Caco-2 (cell line): Measurements from ENCODE around the gene CTAG1A. TPM values are rescaled to one million over a fixed set of nuclear protein-coding genes. Genes with fewer than 3 reads are reported as not detected.
"Not testable (repeated sequence)": the region's sequence is repeated elsewhere in the genome, so short reads cannot be mapped to it uniquely, and the experiment has no call there.

ENCODE experiments used
- BruUV-seq: library from RNA; stranded (reverse); fragments of 400-500 nt; replicated peaks from 2 replicates; lab custom pipeline; 2021; lab: Mats Ljungman, UMichigan
- CTCF ChIA-PET: fragments of 300-600 bp; sonication (Branson Sonifier 250); formaldehyde crosslinking; loops from one replicate; lab custom pipeline; 2022; ENCODE audit warnings: antibody characterized with exemption; lab: Charles Lee
- POLR2A ChIA-PET: fragments of 300-600 bp; sonication (Branson Sonifier 250); formaldehyde crosslinking; loops from one replicate; lab custom pipeline; 2022; ENCODE audit warnings: antibody characterized with exemption; lab: Charles Lee
- DNase-seq, 2 experiments: peaks; one replicate each; pipeline versions ENCODE4 v3.0.0 to v3.0.0-alpha.2; 2020 to 2022
- H3K27me3 ChIP-seq: replicated peaks from 2 replicates; pipeline ENCODE4 v1.6.0; 2011; ENCODE audit warnings: low read length; ENCODE audit not compliant: control insufficient read depth, insufficient read depth
- H3K36me3 ChIP-seq: 2 replicates; pipeline ENCODE4 v1.5.1; 2011; ENCODE audit warnings: low read length; ENCODE audit not compliant: control insufficient read depth, insufficient read depth
- H3K4me1 ChIP-seq: fragments of 250-450 bp; sonication (Bioruptor Pico); 2 replicates; pipeline ENCODE4 v1.5.1; 2020; ENCODE audit warnings: mild to moderate bottlenecking
- H3K4me3 ChIP-seq: 2 replicates; pipeline ENCODE4 v1.5.1; 2011; ENCODE audit warnings: low read depth, mild to moderate bottlenecking, control low read depth, low read length
- H3K9me3 ChIP-seq: fragments of 250-450 bp; sonication (Bioruptor Pico); 2 replicates; pipeline ENCODE4 v1.5.1; 2020; ENCODE audit warnings: mild to moderate bottlenecking, moderate library complexity
- H3K27ac Mint-ChIP-seq: one replicate; pipeline ENCODE4 v1.8.0; 2022; ENCODE audit warnings: mixed read lengths; ENCODE audit not compliant: unreplicated experiment
- H3K27me3 Mint-ChIP-seq: one replicate; pipeline ENCODE4 v1.8.0; 2022; ENCODE audit warnings: mixed read lengths; ENCODE audit not compliant: insufficient read depth, unreplicated experiment
- H3K36me3 Mint-ChIP-seq: one replicate; pipeline ENCODE4 v1.8.0; 2022; ENCODE audit warnings: mild to moderate bottlenecking, mixed read lengths; ENCODE audit not compliant: insufficient read depth, unreplicated experiment
- H3K4me1 Mint-ChIP-seq: one replicate; pipeline ENCODE4 v1.8.0; 2022; ENCODE audit warnings: low read depth, mixed read lengths; ENCODE audit not compliant: unreplicated experiment
- H3K4me3 Mint-ChIP-seq: one replicate; pipeline ENCODE4 v1.8.0; 2022; ENCODE audit warnings: mild to moderate bottlenecking, moderate library complexity, mixed read lengths; ENCODE audit not compliant: unreplicated experiment
- H3K9me3 Mint-ChIP-seq: one replicate; pipeline ENCODE4 v1.8.0; 2022; ENCODE audit warnings: mixed read lengths; ENCODE audit not compliant: unreplicated experiment
- intact Hi-C: fragments of 100-400 bp; cut with micrococcal nuclease; formaldehyde crosslinking; loops from one replicate; pipeline ENCODE4 v1.10.0; 2022; ENCODE audit not compliant: unreplicated experiment
- total RNA-seq: library from RNA; stranded (reverse); gene quantifications from 2 replicates; pipeline ENCODE4 v1.2.3, GENCODE V29; 2022
- TF ChIP-seq, protein P1 (sequence below), 2 experiments: fragments of 200-600 bp in 1 of 2; IDR thresholded peaks; 1 replicate in 1 of 2; 2 replicates in 1 of 2; pipeline versions ENCODE4 v1.5.1 to v1.8.0; 2011 to 2022; ENCODE audit warnings: antibody characterized with exemption in 1 of 2, control low read depth in 1 of 2, inconsistent platforms in 1 of 2, low read depth in 1 of 2, low read length in 1 of 2, mild to moderate bottlenecking in 1 of 2, moderate library complexity in 1 of 2; ENCODE audit not compliant: insufficient read depth in 1 of 2, severe bottlenecking in 1 of 2, unreplicated experiment in 1 of 2

CTAG1A gene
- total RNA-seq, 1 experiment from 2014 or later: not detected

DNA sequence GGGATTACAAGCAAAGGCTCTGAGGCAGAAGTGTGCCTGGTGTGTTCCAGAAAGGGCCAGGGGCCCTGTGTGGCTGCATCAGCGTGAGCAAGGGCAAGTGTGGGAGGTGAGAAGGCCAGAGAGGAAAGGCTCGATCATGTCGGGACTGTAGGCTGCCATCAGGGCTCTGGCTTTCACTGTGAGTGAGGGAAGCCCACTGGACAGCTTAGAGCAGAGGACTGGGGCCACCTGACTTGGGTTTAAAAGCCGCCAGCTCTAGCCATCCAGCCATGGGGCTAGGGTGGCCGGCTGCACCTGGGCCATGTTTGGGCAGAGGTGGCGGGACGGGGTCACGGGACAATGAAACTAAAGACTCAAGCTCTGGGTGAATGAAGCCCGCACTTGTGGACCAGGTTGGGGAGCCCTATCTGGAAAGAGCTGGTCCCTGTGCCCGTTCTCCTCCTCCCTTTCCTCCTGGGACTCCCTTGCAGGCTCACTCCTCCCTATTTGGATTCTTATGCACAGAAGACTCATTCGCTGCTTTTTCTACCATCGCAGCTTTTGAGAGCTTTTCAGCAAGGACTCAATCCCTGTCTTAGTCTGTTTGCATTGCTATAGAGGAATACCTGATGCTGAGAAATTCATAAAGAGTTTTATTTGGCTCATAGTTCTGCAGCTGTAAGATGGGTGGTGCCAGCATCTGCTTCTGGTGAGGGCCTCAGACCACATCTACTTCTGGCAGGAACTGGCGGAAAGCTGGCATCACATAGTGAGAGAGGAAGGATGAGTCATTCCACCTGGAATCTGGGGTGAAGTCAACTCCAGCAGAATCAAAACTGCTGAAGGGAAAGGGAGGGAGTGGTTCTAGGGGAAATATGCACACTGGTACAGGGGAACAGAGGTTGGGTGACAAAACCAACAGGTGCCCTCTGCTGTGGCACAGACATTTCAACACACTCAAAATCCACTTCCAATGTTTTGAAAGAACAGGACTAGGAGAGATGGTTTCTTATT, 18.8 kb downstream of the CTAG1A start:
- POLR2A ChIA-PET: no interaction called here
- Mint-ChIP-seq H3K27ac (no peak overlapping the region), H3K4me3 (no peak overlapping the region), H3K9me3 (no peaks in the 10 kb centered on the region), H3K27me3 (peaks cover 7% of the 10 kb centered on the region), H3K36me3 (no peaks in the 10 kb centered on the region), H3K4me1 (no peaks in the 10 kb centered on the region)
- TF ChIP-seq, protein P1, sequence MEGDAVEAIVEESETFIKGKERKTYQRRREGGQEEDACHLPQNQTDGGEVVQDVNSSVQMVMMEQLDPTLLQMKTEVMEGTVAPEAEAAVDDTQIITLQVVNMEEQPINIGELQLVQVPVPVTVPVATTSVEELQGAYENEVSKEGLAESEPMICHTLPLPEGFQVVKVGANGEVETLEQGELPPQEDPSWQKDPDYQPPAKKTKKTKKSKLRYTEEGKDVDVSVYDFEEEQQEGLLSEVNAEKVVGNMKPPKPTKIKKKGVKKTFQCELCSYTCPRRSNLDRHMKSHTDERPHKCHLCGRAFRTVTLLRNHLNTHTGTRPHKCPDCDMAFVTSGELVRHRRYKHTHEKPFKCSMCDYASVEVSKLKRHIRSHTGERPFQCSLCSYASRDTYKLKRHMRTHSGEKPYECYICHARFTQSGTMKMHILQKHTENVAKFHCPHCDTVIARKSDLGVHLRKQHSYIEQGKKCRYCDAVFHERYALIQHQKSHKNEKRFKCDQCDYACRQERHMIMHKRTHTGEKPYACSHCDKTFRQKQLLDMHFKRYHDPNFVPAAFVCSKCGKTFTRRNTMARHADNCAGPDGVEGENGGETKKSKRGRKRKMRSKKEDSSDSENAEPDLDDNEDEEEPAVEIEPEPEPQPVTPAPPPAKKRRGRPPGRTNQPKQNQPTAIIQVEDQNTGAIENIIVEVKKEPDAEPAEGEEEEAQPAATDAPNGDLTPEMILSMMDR (IDR thresholded peaks at IDR 0.05; ENCODE audit: insufficient read depth in 1 of 2, low read depth in 1 of 2, low read length in 1 of 2, severe bottlenecking in 1 of 2, unreplicated experiment in 1 of 2): no peak
- H3K4me3 ChIP-seq: no peak overlapping the region
- no peaks in the 10 kb centered on the region for H3K36me3 ChIP-seq
- CTCF ChIA-PET: no interaction called here
- no TSS peak for BruUV-seq
- H3K9me3 ChIP-seq: no peaks in the 10 kb centered on the region
- no peak for DNase-seq
- H3K4me1 ChIP-seq: no peaks in the 10 kb centered on the region
- no peaks in the 10 kb centered on the region for H3K27me3 ChIP-seq
- intact Hi-C loops: no loop called here

DNA sequence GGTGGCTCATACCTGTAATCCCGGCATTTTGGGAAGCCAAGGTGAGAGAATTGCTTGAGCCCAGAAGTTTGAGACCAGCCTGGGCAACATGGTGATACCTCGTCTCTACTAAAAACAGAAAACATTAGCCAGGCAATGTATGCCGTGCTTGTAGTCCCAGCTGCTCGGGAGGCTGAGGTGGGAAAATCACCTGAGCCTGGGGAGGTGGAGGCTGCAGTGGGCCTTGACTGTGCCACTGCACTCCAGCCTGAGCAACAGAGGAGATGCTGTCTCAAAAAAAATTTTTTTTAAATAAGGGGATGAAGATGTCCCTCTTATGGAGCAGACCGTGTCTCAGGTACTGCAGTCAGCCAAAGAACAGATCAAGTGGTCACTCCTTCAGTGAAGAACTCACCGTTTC, 20.6 kb downstream of the CTAG1A start:
- H3K27me3 ChIP-seq: no peaks in the 10 kb centered on the region
- Mint-ChIP-seq H3K4me3 (no peak overlapping the region), H3K36me3 (no peaks in the 10 kb centered on the region), H3K27me3 (peaks cover 7% of the 10 kb centered on the region), H3K27ac (no peak overlapping the region), H3K4me1 (no peaks in the 10 kb centered on the region), H3K9me3 (no peaks in the 10 kb centered on the region)
- TF ChIP-seq, protein P1 (IDR thresholded peaks at IDR 0.05; ENCODE audit: insufficient read depth in 1 of 2, low read depth in 1 of 2, low read length in 1 of 2, severe bottlenecking in 1 of 2, unreplicated experiment in 1 of 2): no peak
- no peaks in the 10 kb centered on the region for H3K36me3 ChIP-seq
- no TSS peak for BruUV-seq
- ChIA-PET POLR2A (no interaction called here), CTCF (no interaction called here)
- no peaks in the 10 kb centered on the region for H3K9me3 ChIP-seq
- H3K4me1 ChIP-seq: no peaks in the 10 kb centered on the region
- intact Hi-C loops: no loop called here
- no peak for DNase-seq
- H3K4me3 ChIP-seq: no peak overlapping the region

DNA sequence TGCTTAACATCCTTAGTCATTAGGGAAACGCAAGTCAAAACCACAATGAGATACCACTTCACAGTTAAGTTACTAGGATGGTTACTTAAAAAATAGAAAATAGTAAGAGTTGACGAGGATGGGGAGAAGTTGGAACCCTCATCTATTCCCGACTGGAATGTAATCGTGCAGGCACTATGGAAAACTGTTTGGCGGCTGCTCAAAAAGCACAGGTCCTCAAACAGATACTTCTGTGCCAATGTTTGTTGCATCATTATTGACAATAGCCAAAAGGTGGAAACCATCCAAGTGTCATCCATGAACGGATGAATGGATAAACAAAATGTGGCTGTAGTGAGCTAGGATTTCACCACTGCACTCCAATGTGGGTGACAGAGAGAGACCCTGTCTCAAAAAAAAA, 22.4 kb downstream of the CTAG1A start:
- no peaks in the 10 kb centered on the region for H3K9me3 Mint-ChIP-seq
- no peak for DNase-seq
- TF ChIP-seq, protein P1 (IDR thresholded peaks at IDR 0.05; ENCODE audit: insufficient read depth in 1 of 2, low read depth in 1 of 2, low read length in 1 of 2, severe bottlenecking in 1 of 2, unreplicated experiment in 1 of 2): no peak

DNA sequence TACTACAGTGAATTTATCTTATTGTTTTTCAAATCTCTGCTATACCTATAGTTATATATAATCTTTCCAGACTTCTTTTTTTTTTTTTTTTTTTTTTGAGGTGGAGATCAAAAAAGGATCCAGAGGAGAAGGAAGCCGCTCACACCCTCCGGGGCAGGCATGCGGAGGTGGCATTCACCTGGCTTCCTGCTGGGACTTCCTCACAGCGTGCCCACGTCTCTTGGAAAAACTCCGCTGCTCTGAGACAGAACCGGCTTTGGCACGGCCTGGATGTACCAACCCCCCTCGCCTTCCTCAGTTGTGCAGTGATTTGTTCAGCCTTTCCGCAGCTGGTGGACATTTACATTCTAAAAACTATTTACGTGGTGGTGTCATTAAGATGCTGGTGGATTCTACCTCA, 23.0 kb downstream of the CTAG1A start:
- H3K4me1 Mint-ChIP-seq, BruUV-seq, H3K4me3 Mint-ChIP-seq, H3K27me3 ChIP-seq, H3K36me3 ChIP-seq, POLR2A ChIA-PET, H3K4me1 ChIP-seq, intact Hi-C loops, CTCF ChIA-PET, H3K9me3 Mint-ChIP-seq, H3K36me3 Mint-ChIP-seq, DNase-seq, H3K27ac Mint-ChIP-seq, H3K4me3 ChIP-seq, H3K9me3 ChIP-seq, H3K27me3 Mint-ChIP-seq: not testable (repeated sequence)

More for the DNA sequence above, 22.4 kb downstream of the CTAG1A start:
- H3K4me3 ChIP-seq: no peak overlapping the region
- H3K27me3 ChIP-seq: no peaks in the 10 kb centered on the region
- Mint-ChIP-seq H3K4me1 (no peaks in the 10 kb centered on the region), H3K4me3 (no peak overlapping the region), H3K36me3 (no peaks in the 10 kb centered on the region), H3K27ac (no peak overlapping the region), H3K27me3 (peaks cover 7% of the 10 kb centered on the region)
- ChIA-PET CTCF (no interaction called here), POLR2A (no interaction called here)
- BruUV-seq: no TSS peak
- no peaks in the 10 kb centered on the region for H3K4me1 ChIP-seq
- no peaks in the 10 kb centered on the region for H3K9me3 ChIP-seq
- intact Hi-C loops: no loop called here
- no peaks in the 10 kb centered on the region for H3K36me3 ChIP-seq

DNA sequence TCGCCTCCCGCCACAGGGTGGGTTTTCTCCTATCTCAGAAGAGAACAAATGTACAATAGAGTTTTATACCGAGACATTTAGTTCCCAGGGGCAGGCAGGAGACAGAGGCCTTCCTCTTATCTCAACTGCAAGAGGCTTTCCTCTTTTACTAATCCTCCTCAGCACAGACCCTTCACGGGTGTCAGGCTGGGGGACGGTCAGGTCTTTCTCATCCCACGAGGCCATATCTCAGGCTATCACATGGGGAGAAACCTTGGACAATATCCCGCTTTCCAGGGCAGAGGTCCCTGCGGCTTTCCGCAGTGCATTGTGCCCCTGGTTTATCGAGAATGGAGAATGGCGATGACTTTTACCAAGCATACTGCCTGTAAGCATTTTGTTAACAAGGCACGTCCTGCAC, 23.9 kb downstream of the CTAG1A start:
- H3K36me3 Mint-ChIP-seq, H3K9me3 ChIP-seq, H3K27ac Mint-ChIP-seq, H3K27me3 Mint-ChIP-seq, CTCF ChIA-PET, BruUV-seq, H3K4me3 Mint-ChIP-seq, H3K4me1 Mint-ChIP-seq, H3K36me3 ChIP-seq, H3K4me1 ChIP-seq, POLR2A ChIA-PET, H3K4me3 ChIP-seq, intact Hi-C loops, DNase-seq, H3K9me3 Mint-ChIP-seq, H3K27me3 ChIP-seq: not testable (repeated sequence)
